Cardiac fibroblast (primary cell): Measurements from ENCODE around the gene ITIH5.
"Not testable (repeated sequence)": the region's sequence is repeated elsewhere in the genome, so short reads cannot be mapped to it uniquely, and the experiment has no call there.

Experiments
- DNase-seq, 2 donors: peaks; one replicate each; pipeline versions ENCODE4 v3.0.0 to v3.0.0-alpha.2; 2010; ENCODE audit warnings: low read depth in 2 of 2
- H3K4me3 ChIP-seq, 2 donors: replicated peaks in 1 of 2; 1 replicate in 1 of 2; 2 replicates in 1 of 2; pipeline ENCODE4 v1.5.1; 2011; ENCODE audit warnings: low read depth in 2 of 2, low read length in 2 of 2, mild to moderate bottlenecking in 2 of 2, moderate library complexity in 1 of 2
- CTCF ChIP-seq: IDR thresholded peaks from one replicate; pipeline ENCODE4 v1.5.1; 2011; ENCODE audit warnings: low read depth, mild to moderate bottlenecking, low read length, inconsistent platforms

ITIH5 gene

DNA sequence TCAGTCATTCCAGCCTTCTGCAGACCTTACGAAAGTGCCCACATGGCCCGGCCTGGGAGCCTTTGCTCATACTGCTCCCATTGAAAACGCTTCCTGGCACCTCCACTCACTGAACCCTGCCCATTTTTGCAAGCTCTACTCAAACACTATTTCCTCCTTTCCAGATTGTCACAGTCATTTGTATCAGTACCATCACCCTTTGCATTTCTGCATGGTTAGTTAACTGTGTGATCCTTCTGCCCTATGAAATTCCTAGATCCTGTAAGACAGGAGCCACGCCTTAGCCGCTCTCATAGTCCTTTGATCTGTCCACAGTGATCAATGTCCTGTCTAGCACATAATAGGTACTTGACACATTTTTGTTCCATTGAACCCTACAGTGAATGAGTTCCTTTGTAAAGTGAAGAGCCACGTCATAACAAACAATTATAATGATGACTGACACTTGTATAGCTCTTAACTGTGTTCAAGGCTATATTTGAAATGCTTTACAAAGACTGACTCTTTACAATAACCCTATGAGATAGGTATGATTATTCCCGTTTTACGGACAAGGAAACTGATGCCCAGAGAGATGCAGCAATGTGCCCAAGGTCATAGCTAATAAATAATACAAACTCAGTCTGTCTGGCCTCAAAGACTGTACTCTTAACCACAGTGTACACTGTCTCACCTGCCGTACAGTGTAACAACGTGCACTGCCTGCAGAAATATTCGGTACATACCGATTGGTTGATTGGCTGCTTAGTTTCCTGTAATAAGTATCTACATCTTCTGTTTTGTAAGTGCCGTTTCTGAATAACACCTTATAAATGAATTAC is 19.8 kb upstream of the ITIH5 start:
- TF ChIP-seq CTCF, result no peak
- H3K4me3 ChIP-seq, result no peak overlapping the region
- no peak for DNase-seq

- not testable (repeated sequence) for DNase-seq, H3K4me3 ChIP-seq
Measured at GRCh38 chr10:7680078-7680477, 13.3 kb upstream of the ITIH5 start.

- no peak overlapping the region for H3K4me3 ChIP-seq
- DNase-seq, result no peak
- no peak for TF ChIP-seq CTCF
Measured at GRCh38 chr10:7679256-7679655, 12.5 kb upstream of the ITIH5 start.

GRCh38 chr10:7672341-7673134 is 5.8 kb upstream of the ITIH5 start:
- no peak for DNase-seq
- no peak overlapping the region for H3K4me3 ChIP-seq
- no peak for TF ChIP-seq CTCF

DNA sequence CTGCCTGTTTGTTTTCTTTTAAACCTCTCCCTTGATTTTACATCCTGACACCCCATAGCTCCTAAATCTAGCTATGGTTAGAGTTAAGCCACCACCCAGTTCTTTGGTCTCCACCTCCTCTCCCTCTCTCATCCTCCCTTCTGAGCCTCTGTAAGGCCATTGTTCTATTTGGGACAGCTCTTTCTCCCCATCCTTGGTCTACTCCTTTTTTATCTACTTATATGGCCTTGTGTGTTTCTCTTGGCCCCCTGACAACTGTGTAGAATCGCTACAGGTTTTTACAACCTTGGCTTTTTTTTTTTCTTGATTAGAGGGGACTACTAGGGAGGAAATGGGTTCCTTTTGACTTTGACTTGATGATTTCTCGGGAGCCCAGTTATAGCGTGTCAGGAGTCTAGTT is 3.4 kb upstream of the ITIH5 start:
- no peak overlapping the region for H3K4me3 ChIP-seq
- no peak for DNase-seq
- no peak for TF ChIP-seq CTCF

GRCh38 chr10:7667262-7668141 is 736 bp upstream of the ITIH5 start:
- DNase-seq, result no peak
- no peak for TF ChIP-seq CTCF
- H3K4me3 ChIP-seq, result no peak overlapping the region
